K562 (cell line): ENCODE results near the gene FBXO46. TPM values are rescaled to one million over a fixed set of nuclear protein-coding genes. Genes with fewer than 3 reads are reported as not detected.

Source experiments
- ATAC-seq: fragments of 200-7000 bp; cut with Tn5 transposase; 3 replicates; pipeline ENCODE4 v1.9.1; 2020; ENCODE audit warnings: moderate library complexity
- BruUV-seq: library from RNA; stranded (reverse); fragments of 400-500 nt; replicated peaks from 2 replicates; lab custom pipeline; 2021; lab: Mats Ljungman, UMichigan
- CTCF ChIA-PET: fragments of 300-600 bp; formaldehyde crosslinking; extraction: SDS; loops from one replicate; lab custom pipeline; 2021; ENCODE audit warnings: low intra/inter-chr PET ratio; lab: Yijun Ruan, JAX
- POLR2A ChIA-PET: fragments of 300-600, 350-650 bp; sonication (Branson Sonifier 250); formaldehyde crosslinking; extraction: SDS; loops from one replicate; lab custom pipeline; 2021; ENCODE audit warnings: antibody characterized with exemption, inconsistent platforms; lab: Yijun Ruan, JAX
- DNase-seq, 4 experiments: peaks; one replicate each; pipeline versions ENCODE4 v3.0.0 to v3.0.0-alpha.2; 2011 to 2018; ENCODE audit warnings: low spot score in 3 of 4, mixed read lengths in 3 of 4; ENCODE audit errors: extremely low read depth in 1 of 4
- FAIRE-seq: peaks from 2 replicates; lab custom pipeline; 2011; peaks lifted over from hg19 to GRCh38; lab: Jason Lieb, UNC
- H2AFZ ChIP-seq: 2 replicates; pipeline ENCODE4 v1.6.0; 2011; ENCODE audit warnings: low read depth, low read length, control low read depth, inconsistent platforms
- H3K27ac ChIP-seq: fragments of 200-600 bp; 3 replicates; pipeline ENCODE4 v1.8.0; 2011; ENCODE audit warnings: low read depth, mild to moderate bottlenecking, control low read depth, inconsistent platforms, low read length, moderate library complexity, mixed read lengths; ENCODE audit errors: extremely low read depth
- H3K27me3 ChIP-seq, 2 experiments: fragments of 300-600 bp in 1 of 2; 2 replicates in 1 of 2; 3 replicates in 1 of 2; pipeline versions ENCODE4 v1.6.0 to v1.8.0; 2011; ENCODE audit warnings: inconsistent platforms in 2 of 2, low read length in 2 of 2, mild to moderate bottlenecking in 1 of 2, mixed read lengths in 1 of 2, moderate library complexity in 1 of 2; ENCODE audit not compliant: control insufficient read depth in 2 of 2, insufficient read depth in 2 of 2
- H3K36me3 ChIP-seq: fragments of 300-600 bp; 3 replicates; pipeline ENCODE4 v1.8.0; 2011; ENCODE audit warnings: mild to moderate bottlenecking, low read length, inconsistent platforms; ENCODE audit not compliant: control insufficient read depth, insufficient read depth
- H3K4me1 ChIP-seq, 2 experiments: fragments of 200-600 bp in 1 of 2; replicated peaks in 1 of 2; 2 replicates in 1 of 2; 3 replicates in 1 of 2; pipeline versions ENCODE4 v1.5.1 to v1.8.0; 2011; ENCODE audit warnings: inconsistent platforms in 2 of 2, low read length in 2 of 2, mild to moderate bottlenecking in 1 of 2, mixed read lengths in 1 of 2, moderate library complexity in 1 of 2; ENCODE audit not compliant: control insufficient read depth in 2 of 2, insufficient read depth in 2 of 2
- H3K4me2 ChIP-seq: 2 replicates; pipeline ENCODE4 v1.6.1; 2011; ENCODE audit warnings: low read length, control low read depth, inconsistent platforms, mixed read lengths; ENCODE audit not compliant: insufficient read depth
- H3K4me3 ChIP-seq: fragments of 200-600 bp; sonication (generic), shearing (Covaris generic); 2 replicates; pipeline ENCODE4 v1.5.1; 2016; ENCODE audit warnings: control low read depth, inconsistent platforms
- H3K79me2 ChIP-seq: fragments of 200-600 bp; 3 replicates; pipeline ENCODE4 v1.8.0; 2011; ENCODE audit warnings: low read length, inconsistent platforms; ENCODE audit not compliant: control insufficient read depth, insufficient read depth
- H3K9ac ChIP-seq, 2 experiments: 2 replicates each; pipeline versions ENCODE4 v1.6.0 to v1.6.1; 2011; ENCODE audit warnings: low read depth in 2 of 2, low read length in 2 of 2, control low read depth in 1 of 2, inconsistent platforms in 1 of 2, mild to moderate bottlenecking in 1 of 2, mixed read lengths in 1 of 2; ENCODE audit not compliant: insufficient read depth in 1 of 2
- H3K9me1 ChIP-seq: one replicate; pipeline ENCODE4 v1.6.0; 2011; ENCODE audit warnings: inconsistent platforms, mild to moderate bottlenecking, low read length, moderate library complexity; ENCODE audit not compliant: control insufficient read depth, insufficient read depth
- H3K9me3 ChIP-seq: replicated peaks from 2 replicates; pipeline ENCODE4 v1.5.1; 2011; ENCODE audit warnings: low read depth, low read length, inconsistent platforms; ENCODE audit not compliant: control insufficient read depth, insufficient read depth
- H4K20me1 ChIP-seq: replicated peaks from 2 replicates; pipeline ENCODE4 v1.6.1; 2011; ENCODE audit warnings: low read length, inconsistent platforms, mixed read lengths; ENCODE audit not compliant: control insufficient read depth, insufficient read depth
- POLR2A ChIP-seq: fragments of 450-650 bp; conservative IDR thresholded peaks from 2 replicates; pipeline ENCODE4 v1.6.1; 2016
- POLR2B ChIP-seq: fragments of 450-650 bp; IDR thresholded peaks from 2 replicates; pipeline ENCODE4 v1.6.1; 2018; ENCODE audit warnings: low read depth; ENCODE audit not compliant: partially characterized antibody
- SUPT5H ChIP-seq: fragments of 450-650 bp; IDR thresholded peaks from 2 replicates; pipeline ENCODE4 v1.6.1; 2016
- THRB ChIP-seq: fragments of 450-650 bp; formaldehyde crosslinking; conservative IDR thresholded peaks from 2 replicates; pipeline ENCODE4 v1.4.0; 2022; ENCODE audit warnings: mild to moderate bottlenecking, missing genetic modification characterization
- ZNF24 ChIP-seq: fragments of 450-650 bp; IDR thresholded peaks from 2 replicates; pipeline ENCODE4 v1.6.1; 2016
- ZNF518B ChIP-seq: fragments of 250-450 bp; sonication (Bioruptor Pico); IDR thresholded peaks from 2 replicates; pipeline ENCODE4 v1.5.0; 2021; ENCODE audit warnings: mild to moderate bottlenecking, moderate library complexity
- WGBS: fragments of 100-300 bp; shearing (Covaris generic); methylation state at CpG from one replicate; pipeline ENCODE4 v1.1.6; 2016; ENCODE audit warnings: low coverage, mixed read lengths; ENCODE audit not compliant: insufficient coverage; ENCODE audit errors: missing lambda C conversion rate; 5-methylcytosine and 5-hydroxymethylcytosine counted together
- in situ Hi-C: fragments of 300-500 bp; cut with MboI; formaldehyde crosslinking; loops from 4 replicates; pipeline ENCODE4 v1.15.0; 2018; ENCODE audit warnings: inconsistent platforms, mixed read lengths
- intact Hi-C: fragments of 100-400 bp; cut with micrococcal nuclease; formaldehyde crosslinking; loops from 2 replicates; pipeline ENCODE4 v1.14.2; 2022
- polyA plus RNA-seq, 8 experiments: library from polyadenylated mRNA; depleted of rRNA in 4 of 8; stranded (reverse) in 5 of 8; unstranded in 3 of 8; fragments of >200 nt; fragmentation: Nextera tagmentation in 2 of 8; fragmentation: Illumina TruSeq in 1 of 8; extraction: Ambion mirVana in 2 of 8; extraction: Trizol in 1 of 8; gene quantifications; 2 replicates each; pipeline versions ENCODE4 v1.2.1 to v1.2.3, GENCODE V29; 2011 to 2014; ENCODE audit warnings: inconsistent platforms in 1 of 8, missing spikeins in 1 of 8
- total RNA-seq, 7 experiments: library from RNA; depleted of rRNA in 6 of 7; stranded (reverse); fragments of >200 nt in 6 of 7; fragmentation: Illumina TruSeq in 2 of 7; extraction: Trizol in 2 of 7; gene quantifications; 2 replicates each; pipeline versions ENCODE4 v1.2.1 to v1.2.3, GENCODE V29; 2011 to 2021; ENCODE audit warnings: low replicate concordance in 1 of 7

Gene FBXO46
- total and polyA plus RNA-seq, 9 of the 15 experiments (the other 6 are each of a cell fraction or from before 2014, with no cell fraction given) = 1.5 to 36.1 (median 7.3) TPM

- Histone ChIP-seq H3K4me2 (no peak overlapping the region), H3K27me3 (no peaks in the 10 kb centered on the region), H3K36me3 (peaks cover 61% of the 10 kb centered on the region; the same call in 2 of the 3 replicates), H3K4me3 (no peak overlapping the region), H3K27ac (0 out of 3 replicates have a peak overlapping the region, but pooled peaks have one; percentile 28), H4K20me1 (0 out of 2 replicates have a peak, but pooled peaks cover 4% of the 10 kb centered on the region), H2AFZ (no peak overlapping the region), H3K9me3 (no peaks in the 10 kb centered on the region), H3K9ac (peak overlapping the region in 1 of 2 experiments; percentile 67; a peak in 1 of 4 replicates), H3K9me1 (peaks cover 4% of the 10 kb centered on the region), H3K79me2 (no peaks in the 10 kb centered on the region), H3K4me1 (peaks cover 3 to 18% of the 10 kb centered on the region in 2 experiments; a peak in 2 of 5 replicates)
- CTCF ChIA-PET = no interaction called here
- intact Hi-C loops (loop anchor here (2.0 kb wide), 1 partner anchor 40 kb away; no protein-coding TSS in a partner anchor), in situ Hi-C loops (loop anchor here (5.0 kb wide), 1 partner anchor 86 kb away; no protein-coding TSS in a partner anchor)
- POLR2A ChIA-PET = interaction anchor here (1.0 to 3.1 kb wide), 4 partner anchors 9 to 88 kb away, joined by 3 to 15 read pairs (median 3); partner anchors contain the start of genes QPCTL, SIX5 and SNRPD2
- DNase-seq (peak in 1 of 4 experiments; percentile 19), FAIRE-seq (no peak), ATAC-seq (no peak; the same call in 1 of the 3 replicates)
- TF ChIP-seq ZNF24 = no peak
- TF ChIP-seq ZNF518B (CRISPR knock-in tag) = no peak
- TF ChIP-seq THRB (CRISPR knock-in tag) = 0 out of 2 replicates have a peak, but pooled peaks have one; percentile 43
- TF ChIP-seq POLR2B = peak; percentile 45
- peak; percentile 58; the same call in 1 of the 2 replicates for TF ChIP-seq SUPT5H
- peak; percentile 61 for TF ChIP-seq POLR2A
- 52% methylated on average over 5 of the region's 5 CpGs for WGBS
- TSS peak; percentile 48 for BruUV-seq
Observed at GRCh38 chr19:45682908-45683307, 47.8 kb downstream of the FBXO46 start.
